ENCODE results near the gene HSD3B7.

DNA sequence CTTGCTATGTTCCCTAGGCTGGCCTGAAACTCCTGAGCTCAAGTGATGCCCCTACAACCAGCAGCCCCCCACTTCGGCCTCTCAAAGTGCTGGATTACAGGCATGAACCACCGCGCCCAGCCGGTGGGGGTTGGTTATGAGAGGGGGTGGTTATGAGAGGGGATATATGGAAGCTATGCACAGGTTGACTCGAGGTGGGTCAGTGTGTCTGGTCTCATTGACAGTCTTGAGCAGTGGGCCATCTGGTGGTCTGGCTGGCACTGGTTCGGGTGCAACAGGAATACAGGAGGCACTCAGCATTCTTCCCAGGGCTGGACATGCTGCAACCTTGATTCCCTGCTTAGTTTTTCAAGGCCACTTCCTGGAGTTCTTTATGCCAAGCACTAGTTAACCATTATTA, 31.0 kb downstream of the HSD3B7 start:
- TF ChIP-seq ARNTL (CRISPR knock-in tag; IDR thresholded peaks at IDR 0.05; ENCODE audit: borderline replicate concordance, low read depth) (no peak), ZFP3 (CRISPR knock-in tag; IDR thresholded peaks at IDR 0.05) (no peak), SNAI2 (CRISPR knock-in tag; IDR thresholded peaks at IDR 0.05) (no peak)
- TF ChIP-seq, protein P1, sequence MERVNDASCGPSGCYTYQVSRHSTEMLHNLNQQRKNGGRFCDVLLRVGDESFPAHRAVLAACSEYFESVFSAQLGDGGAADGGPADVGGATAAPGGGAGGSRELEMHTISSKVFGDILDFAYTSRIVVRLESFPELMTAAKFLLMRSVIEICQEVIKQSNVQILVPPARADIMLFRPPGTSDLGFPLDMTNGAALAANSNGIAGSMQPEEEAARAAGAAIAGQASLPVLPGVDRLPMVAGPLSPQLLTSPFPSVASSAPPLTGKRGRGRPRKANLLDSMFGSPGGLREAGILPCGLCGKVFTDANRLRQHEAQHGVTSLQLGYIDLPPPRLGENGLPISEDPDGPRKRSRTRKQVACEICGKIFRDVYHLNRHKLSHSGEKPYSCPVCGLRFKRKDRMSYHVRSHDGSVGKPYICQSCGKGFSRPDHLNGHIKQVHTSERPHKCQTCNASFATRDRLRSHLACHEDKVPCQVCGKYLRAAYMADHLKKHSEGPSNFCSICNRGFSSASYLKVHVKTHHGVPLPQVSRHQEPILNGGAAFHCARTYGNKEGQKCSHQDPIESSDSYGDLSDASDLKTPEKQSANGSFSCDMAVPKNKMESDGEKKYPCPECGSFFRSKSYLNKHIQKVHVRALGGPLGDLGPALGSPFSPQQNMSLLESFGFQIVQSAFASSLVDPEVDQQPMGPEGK (CRISPR knock-in tag; IDR thresholded peaks at IDR 0.05; ENCODE audit: borderline replicate concordance): no peak

All from SK-N-SH treated with all-trans-retinoic acid at 6 μM for 48 hours (cell line).